GM20000 (cell line): ENCODE data around the gene APBB1.

Experiments used
- DNase-seq: peaks from one replicate; pipeline ENCODE4 v3.0.0; 2012; ENCODE audit warnings: low spot score
- TF ChIP-seq, protein P1 (sequence below): IDR thresholded peaks from 2 replicates; pipeline ENCODE4 v1.5.1; 2012; ENCODE audit warnings: mild to moderate bottlenecking, control low read depth; ENCODE audit errors: extremely low read depth, missing control alignments

The APBB1 gene

DNA sequence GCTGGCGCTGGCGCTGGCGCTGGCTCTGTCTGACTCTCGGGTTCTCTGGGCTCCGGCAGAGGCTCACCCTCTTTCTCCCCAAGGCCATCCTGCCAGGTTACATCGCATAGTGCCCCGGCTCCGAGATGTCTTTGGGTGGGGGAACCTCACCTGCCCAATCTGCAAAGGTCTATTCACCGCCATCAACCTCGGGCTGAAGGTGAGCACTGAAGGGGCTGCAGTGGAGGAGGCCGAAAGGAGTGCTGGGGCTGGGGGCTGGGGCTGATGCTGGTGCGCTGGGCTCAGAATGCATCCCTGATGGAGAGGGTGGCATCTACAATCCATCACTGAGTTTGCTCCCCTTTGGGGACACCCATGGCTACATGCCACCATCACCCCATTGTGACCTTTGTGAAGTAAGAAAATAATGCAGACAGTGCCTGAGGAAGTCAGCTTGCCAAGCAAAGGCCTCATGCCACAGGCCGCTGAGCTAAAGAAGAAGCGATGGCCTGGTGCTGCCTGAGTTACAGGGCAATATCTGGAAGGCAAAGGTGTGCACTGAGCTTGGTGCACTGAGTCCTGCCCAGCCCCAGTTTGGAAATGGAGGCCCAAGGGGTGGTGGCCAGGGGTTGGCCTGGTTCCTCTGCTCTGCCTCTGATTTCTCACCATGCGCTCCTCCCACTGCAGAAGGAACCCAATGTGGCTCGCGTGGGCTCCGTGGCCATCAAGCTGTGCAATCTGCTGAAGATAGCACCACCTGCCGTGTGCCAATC is 28.0 kb downstream of the APBB1 start:
- TF ChIP-seq, protein P1, sequence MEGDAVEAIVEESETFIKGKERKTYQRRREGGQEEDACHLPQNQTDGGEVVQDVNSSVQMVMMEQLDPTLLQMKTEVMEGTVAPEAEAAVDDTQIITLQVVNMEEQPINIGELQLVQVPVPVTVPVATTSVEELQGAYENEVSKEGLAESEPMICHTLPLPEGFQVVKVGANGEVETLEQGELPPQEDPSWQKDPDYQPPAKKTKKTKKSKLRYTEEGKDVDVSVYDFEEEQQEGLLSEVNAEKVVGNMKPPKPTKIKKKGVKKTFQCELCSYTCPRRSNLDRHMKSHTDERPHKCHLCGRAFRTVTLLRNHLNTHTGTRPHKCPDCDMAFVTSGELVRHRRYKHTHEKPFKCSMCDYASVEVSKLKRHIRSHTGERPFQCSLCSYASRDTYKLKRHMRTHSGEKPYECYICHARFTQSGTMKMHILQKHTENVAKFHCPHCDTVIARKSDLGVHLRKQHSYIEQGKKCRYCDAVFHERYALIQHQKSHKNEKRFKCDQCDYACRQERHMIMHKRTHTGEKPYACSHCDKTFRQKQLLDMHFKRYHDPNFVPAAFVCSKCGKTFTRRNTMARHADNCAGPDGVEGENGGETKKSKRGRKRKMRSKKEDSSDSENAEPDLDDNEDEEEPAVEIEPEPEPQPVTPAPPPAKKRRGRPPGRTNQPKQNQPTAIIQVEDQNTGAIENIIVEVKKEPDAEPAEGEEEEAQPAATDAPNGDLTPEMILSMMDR: no peak
- DNase-seq: no peak

DNA sequence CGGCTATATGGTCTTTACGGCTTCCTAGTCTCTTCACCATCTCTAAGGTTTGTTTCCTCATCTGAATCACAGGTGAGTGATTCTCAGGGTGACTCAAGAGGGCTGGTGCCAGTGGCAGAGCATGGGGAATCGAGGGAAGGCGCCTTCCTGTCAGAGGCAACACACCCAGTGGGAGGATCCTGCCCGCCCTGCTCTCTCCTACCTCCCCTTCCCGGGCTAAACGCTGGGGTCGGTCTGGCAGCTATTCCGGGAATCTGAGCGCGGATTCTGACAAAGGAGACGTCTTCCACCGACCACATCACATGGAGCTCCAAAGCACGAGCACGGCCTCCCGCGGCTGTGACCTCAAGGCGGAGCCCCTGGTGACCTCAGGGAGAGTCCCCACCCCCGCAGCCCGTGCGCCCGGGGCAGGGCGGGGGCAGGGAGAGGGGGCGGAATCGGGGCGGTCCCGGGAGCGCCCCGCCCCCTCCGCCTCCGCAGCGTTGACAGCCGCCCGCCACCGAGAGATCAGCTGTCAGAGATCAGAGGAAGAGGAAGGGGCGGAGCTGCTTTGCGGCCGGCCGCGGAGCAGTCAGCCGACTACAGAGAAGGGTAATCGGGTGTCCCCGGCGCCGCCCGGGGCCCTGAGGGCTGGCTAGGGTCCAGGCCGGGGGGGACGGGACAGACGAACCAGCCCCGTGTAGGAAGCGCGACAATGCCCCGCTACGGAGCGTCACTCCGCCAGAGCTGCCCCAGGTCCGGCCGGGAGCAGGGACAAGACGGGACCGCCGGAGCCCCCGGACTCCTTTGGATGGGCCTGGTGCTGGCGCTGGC is 28.8 kb downstream of the APBB1 start, which contains the start of gene SMPD1:
SMPD1 (plus strand) TSS at position 570 of the 813 bp plus-strand sequence; CDS start at position 695, 125 bp downstream.
- peak; percentile 97 for DNase-seq
- TF ChIP-seq, protein P1: no peak

DNA sequence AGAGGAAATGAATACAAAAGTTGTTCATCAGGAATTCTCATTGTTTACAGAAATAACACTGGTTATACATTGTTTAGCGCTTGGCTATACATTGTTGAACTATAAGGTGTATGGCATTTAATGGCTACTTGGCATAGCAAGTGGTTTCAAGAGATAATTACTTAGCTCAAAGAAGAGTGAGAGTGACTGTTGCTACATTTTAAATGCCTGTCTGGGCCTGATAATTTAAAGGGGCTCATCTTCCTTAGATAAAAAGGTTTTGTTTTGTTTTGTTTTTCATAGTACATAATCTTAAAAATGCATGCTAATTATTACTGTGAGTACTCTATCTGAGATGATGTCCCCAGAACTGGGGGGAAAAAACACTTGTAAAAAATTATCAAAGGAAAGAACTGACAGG is 30.1 kb downstream of the APBB1 start:
- TF ChIP-seq, protein P1: no peak
- DNase-seq: no peak

DNA sequence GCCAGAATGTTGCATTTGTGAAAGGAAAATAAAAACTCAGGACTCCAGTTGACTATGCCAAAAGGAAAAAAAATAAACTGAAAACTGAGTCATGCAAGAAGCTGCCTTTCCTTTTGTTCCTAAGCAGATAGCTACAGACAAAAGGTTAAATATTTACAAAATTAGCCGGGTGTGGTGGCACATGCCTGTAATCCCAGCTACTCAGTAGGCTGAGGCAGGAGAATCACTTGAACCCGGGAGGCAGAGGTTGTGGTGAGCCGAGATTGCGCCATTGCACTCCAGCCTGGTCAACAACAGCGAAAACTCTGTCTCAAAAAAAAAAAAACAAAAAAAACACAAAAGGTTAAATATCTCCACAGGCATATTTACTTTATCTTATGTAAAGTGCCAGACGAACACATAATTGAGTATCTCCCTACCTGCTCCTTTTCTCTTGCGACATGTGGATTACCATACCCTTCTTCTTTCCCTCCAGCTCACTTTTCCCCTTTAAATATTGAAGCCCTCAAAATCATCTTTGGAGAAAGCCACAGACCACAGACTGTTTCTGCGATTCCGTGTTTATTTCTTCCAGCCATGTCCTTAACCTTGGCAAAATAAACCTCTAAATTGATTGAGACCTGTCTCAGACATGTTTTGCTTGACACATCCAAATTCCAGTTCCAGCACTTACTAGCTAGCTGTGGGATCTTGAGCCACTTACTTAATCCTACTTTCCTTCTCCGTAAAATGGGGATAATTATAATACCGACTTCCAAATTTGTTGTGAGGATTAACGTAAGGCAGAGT is 30.9 kb downstream of the APBB1 start:
- TF ChIP-seq, protein P1: no peak
- no peak for DNase-seq

DNA sequence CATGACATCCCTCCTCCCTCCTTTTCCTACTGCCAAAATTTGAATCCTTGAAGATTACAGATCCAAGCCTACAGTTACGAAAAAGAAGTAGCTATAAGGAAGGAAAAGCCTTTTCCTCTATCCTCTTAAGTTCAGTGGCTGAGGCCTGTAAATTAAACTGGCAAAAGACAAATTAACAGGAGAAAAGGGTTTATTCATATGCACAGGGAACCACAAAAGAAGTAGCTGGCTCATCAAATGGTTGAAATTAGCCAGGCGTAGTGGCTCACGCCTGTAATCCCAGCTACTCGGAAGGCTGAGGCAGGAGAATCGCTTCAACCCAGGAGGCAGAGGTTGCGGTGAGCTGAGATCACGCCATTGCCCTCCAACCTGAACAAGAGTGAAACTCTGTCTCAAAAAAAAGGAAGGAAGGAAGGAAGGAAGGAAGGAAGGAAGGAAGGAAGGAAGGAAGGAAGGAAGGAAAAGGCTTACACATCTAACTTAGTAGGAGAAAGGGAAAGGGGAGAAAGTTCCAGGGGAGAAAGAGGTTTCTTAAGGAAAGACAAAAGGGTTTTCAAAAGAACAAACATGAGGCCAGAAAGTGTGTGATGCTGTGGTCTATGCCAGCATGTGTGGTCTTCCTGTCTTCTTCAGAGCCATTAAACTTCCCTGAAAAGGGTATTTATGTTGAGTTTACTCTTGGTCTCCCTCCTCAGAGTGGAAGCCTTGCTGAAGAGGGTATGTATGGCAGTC is 33.7 kb downstream of the APBB1 start:
- DNase-seq: no peak
- TF ChIP-seq, protein P1: no peak

DNA sequence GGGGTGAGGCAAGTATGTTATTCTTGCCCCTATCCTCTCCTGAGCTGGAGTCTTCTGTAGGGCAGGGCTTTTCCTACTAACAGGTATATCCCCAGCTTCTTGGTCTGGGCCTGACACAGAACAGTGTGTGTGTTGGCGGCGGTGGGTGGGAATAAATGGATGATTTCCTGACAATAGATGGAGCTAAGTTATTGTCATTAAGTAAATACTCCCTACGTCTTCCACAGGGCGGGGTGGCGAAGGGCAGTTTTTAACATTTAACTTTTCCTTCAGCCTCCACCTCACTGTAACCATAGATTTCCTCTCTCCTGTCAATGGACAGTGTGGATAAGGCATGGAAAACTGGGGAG is 40.3 kb downstream of the APBB1 start:
- TF ChIP-seq, protein P1: no peak
- no peak for DNase-seq
